Activated CD8-positive, alpha-beta T cell treated with anti-CD3 and anti-CD28 coated beads for 36 hours (primary cell): ENCODE data around the gene SESN2. TPM values are rescaled to one million over a fixed set of nuclear protein-coding genes. Genes with fewer than 3 reads are reported as not detected.
A peak's percentile ranks its signal among the peaks of the same experiment; 100 is the strongest.

ENCODE experiments used
- ATAC-seq: fragments of 200-7000 bp; cut with Tn5 transposase; one replicate; pipeline ENCODE4 v1.10.0; 2021; ENCODE audit warnings: mild to moderate bottlenecking, moderate library complexity
- CTCF ChIA-PET: fragments of 350-600 bp; sonication (Branson Sonifier 250); formaldehyde crosslinking; loops from one replicate; lab custom pipeline; 2021; ENCODE audit warnings: antibody characterized with exemption; lab: Charles Lee
- POLR2A ChIA-PET: fragments of 350-600 bp; sonication (Branson Sonifier 250); formaldehyde crosslinking; loops from one replicate; lab custom pipeline; 2021; ENCODE audit warnings: antibody characterized with exemption; lab: Charles Lee
- DNase-seq: peaks from one replicate; pipeline ENCODE4 v3.0.0-alpha.2; 2020
- H3K27ac Mint-ChIP-seq: one replicate; pipeline ENCODE4 v1.8.0; 2021; ENCODE audit warnings: mild to moderate bottlenecking, mixed read lengths
- H3K27me3 Mint-ChIP-seq: one replicate; pipeline ENCODE4 v1.8.0; 2021; ENCODE audit warnings: mixed read lengths
- H3K36me3 Mint-ChIP-seq: one replicate; pipeline ENCODE4 v1.8.0; 2021; ENCODE audit warnings: low read depth, mixed read lengths
- H3K4me1 Mint-ChIP-seq: one replicate; pipeline ENCODE4 v1.8.0; 2021; ENCODE audit warnings: low read depth, mixed read lengths
- H3K4me3 Mint-ChIP-seq: one replicate; pipeline ENCODE4 v1.8.0; 2021; ENCODE audit warnings: mild to moderate bottlenecking, moderate library complexity, mixed read lengths
- H3K9me3 Mint-ChIP-seq: one replicate; pipeline ENCODE4 v1.8.0; 2021; ENCODE audit warnings: mixed read lengths
- intact Hi-C: fragments of 100-400 bp; cut with micrococcal nuclease; formaldehyde crosslinking; loops from one replicate; pipeline ENCODE4 v1.10.0; 2022
- total RNA-seq, 2 experiments: library from RNA; stranded (reverse); gene quantifications; one replicate each; pipeline ENCODE4 v1.2.3, GENCODE V29; 2021
- TF ChIP-seq, protein P1 (sequence below): fragments of 200-600 bp; IDR thresholded peaks from one replicate; pipeline ENCODE4 v1.8.0; 2022; ENCODE audit warnings: antibody characterized with exemption, mild to moderate bottlenecking

Gene SESN2
- total RNA-seq, 2 experiments from 2014 or later = 26.0 to 27.4 TPM

DNA sequence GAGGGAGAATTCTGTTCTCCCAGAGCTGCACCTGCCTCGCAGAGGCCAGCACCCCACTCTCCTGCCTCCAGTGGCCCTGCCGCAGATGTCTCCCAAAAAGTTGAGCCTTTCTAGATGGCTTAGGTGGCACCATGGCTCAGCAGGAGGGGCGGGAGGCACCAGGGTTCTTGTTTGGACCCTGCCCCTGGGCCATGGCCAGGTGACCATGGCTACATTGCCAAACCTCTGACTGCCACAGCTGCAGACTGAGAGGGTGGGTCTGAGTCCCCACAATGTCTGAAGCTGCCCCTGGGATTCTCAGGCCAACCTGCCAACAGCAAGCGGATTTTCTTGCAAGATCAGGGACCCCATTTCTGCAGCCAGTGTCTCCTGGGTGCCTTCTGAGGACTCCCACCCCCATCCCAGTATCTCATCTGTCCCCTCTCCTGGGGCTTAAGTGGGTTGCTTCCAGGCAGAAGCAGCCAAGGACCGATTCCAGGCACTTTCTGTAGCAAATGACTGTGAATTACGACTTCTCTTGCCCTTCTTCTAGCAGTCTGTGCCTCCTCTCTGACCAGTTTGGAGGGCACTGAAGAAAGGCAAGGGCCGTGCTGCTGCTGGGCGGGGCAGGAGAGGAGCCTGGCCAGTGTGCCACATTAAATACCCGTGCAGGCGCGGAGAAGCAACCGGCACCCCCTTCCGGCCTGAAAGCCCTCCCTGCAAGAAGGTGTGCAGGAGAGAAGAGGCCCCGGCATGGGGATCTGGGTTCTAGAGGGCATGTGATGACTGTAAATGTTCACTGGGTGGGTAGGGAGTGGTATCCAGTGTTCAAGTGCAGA, 22.5 kb downstream of the SESN2 start:
- intact Hi-C loops = no loop called here
- no peaks in the 10 kb centered on the region for H3K4me1 Mint-ChIP-seq
- POLR2A ChIA-PET = interaction anchor here (2.6 kb wide), 1 partner anchor 21 kb away, joined by 8 read pairs; no protein-coding TSS in a partner anchor
- no peaks in the 10 kb centered on the region for H3K9me3 Mint-ChIP-seq
- H3K27ac Mint-ChIP-seq = no peak overlapping the region
- ATAC-seq (no peak), DNase-seq (no peak)
- H3K27me3 Mint-ChIP-seq = no peaks in the 10 kb centered on the region
- no peak overlapping the region for H3K4me3 Mint-ChIP-seq
- CTCF ChIA-PET = no interaction called here
- TF ChIP-seq, protein P1, sequence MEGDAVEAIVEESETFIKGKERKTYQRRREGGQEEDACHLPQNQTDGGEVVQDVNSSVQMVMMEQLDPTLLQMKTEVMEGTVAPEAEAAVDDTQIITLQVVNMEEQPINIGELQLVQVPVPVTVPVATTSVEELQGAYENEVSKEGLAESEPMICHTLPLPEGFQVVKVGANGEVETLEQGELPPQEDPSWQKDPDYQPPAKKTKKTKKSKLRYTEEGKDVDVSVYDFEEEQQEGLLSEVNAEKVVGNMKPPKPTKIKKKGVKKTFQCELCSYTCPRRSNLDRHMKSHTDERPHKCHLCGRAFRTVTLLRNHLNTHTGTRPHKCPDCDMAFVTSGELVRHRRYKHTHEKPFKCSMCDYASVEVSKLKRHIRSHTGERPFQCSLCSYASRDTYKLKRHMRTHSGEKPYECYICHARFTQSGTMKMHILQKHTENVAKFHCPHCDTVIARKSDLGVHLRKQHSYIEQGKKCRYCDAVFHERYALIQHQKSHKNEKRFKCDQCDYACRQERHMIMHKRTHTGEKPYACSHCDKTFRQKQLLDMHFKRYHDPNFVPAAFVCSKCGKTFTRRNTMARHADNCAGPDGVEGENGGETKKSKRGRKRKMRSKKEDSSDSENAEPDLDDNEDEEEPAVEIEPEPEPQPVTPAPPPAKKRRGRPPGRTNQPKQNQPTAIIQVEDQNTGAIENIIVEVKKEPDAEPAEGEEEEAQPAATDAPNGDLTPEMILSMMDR = no peak
- peaks cover 26% of the 10 kb centered on the region for H3K36me3 Mint-ChIP-seq

DNA sequence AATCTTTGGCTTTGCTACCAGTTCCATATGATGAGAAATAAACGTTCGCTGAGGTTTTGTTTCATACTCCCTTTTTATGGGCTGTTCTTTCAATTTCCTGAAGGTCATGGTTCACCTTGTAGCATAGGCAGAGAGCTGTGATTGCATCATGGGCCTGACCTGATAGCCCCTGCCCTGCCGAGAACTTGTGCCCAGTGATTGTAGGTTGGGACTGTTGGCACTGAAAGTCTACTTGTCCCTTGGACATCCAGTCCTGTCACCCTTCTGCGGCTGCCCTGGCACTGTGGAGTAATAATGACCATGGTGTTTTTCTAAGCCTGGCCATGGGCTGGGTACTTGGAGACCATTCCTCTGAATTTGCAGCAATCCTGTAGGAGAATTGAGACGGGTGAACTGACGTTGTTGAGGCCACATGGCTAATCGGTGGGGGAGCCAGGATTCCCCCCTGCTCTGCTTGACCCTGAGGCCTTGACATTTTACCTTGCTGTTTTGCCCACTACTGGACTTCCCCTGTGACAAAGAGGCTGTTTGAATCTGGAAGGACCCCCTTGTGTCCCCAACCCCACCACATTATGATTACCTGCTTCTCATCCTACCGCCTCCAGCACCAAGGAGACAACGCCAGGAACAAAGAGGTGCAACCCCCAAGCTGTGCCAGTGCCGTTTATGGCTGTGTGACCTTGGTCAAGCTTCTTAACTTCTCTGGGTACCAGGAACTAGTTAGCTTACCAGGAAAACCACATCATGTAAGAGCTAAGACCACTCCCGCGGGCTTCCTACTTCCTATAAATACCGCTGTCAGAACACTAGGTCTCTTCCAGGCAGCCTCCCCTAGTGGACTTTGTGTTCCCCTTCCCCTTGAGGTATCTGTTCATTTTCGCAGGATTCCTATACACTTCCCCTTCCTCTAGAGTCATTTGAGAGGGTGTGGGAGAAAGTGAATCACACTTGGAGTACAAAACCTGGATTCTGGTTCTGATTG, 23.4 kb downstream of the SESN2 start:
- peak overlapping the region; percentile 16 for H3K27ac Mint-ChIP-seq
- DNase-seq (no peak), ATAC-seq (no peak)
- CTCF ChIA-PET = no interaction called here
- H3K27me3 Mint-ChIP-seq = no peaks in the 10 kb centered on the region
- TF ChIP-seq, protein P1 = no peak
- intact Hi-C loops = no loop called here
- POLR2A ChIA-PET = interaction anchor here (2.6 kb wide), 1 partner anchor 22 kb away, joined by 8 read pairs; no protein-coding TSS in a partner anchor
- H3K9me3 Mint-ChIP-seq = no peaks in the 10 kb centered on the region
- H3K4me1 Mint-ChIP-seq = no peaks in the 10 kb centered on the region
- H3K36me3 Mint-ChIP-seq = peaks cover 20% of the 10 kb centered on the region
- no peak overlapping the region for H3K4me3 Mint-ChIP-seq

DNA sequence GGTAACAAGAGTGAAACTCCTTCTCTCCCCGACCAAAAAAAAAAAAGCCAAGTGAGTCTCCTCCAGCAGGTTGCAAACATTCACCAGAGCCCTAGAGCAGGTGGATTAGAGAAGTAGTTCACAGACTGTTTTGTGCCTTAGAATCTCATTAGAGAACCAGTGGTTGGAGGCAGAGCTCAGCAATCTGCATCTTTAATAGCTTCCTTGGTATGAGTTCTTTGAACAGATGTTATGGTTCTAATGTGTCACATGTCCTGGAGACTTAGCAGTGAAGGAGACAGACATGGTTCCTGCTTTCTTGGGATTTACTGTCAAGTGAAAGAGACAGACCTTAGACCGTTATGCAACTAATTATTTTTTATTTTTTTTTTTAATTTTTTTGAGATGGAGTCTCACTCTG, 26.8 kb downstream of the SESN2 start:
- intact Hi-C loops = no loop called here
- Mint-ChIP-seq H3K4me1 (no peaks in the 10 kb centered on the region), H3K36me3 (no peaks in the 10 kb centered on the region), H3K9me3 (no peaks in the 10 kb centered on the region), H3K4me3 (no peak overlapping the region), H3K27ac (no peak overlapping the region), H3K27me3 (no peaks in the 10 kb centered on the region)
- ATAC-seq = no peak
- CTCF ChIA-PET = interaction anchor here (1.2 to 2.0 kb wide), 2 partner anchors 38 to 194 kb away, joined by 3 to 6 read pairs; no protein-coding TSS in a partner anchor
- TF ChIP-seq, protein P1 = no peak
- POLR2A ChIA-PET = interaction anchor here (1.5 kb wide), 1 partner anchor 26 kb away, joined by 4 read pairs; the partner anchor contains the start of gene SESN2
- no peak for DNase-seq

DNA sequence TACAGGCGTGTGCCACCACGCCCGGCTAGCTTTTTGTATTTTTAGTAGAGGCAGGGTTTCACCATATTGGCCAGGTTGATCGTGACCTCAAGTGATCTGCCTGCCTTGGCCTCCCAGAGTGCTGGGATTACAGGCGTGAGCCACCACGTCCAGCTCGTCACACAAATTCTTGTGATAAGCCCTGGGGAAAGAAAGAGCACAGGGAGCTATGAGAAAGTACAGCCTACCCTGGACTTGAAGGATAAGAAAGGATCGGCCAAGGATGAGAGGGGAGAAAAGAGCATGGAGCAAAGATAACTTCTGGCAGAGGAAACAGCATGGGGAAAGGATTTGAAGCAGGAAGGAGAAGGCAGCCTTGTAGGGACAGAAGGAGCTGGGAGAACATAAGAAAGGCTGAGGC, 29.2 kb downstream of the SESN2 start:
- POLR2A ChIA-PET = interaction anchor here (1.6 kb wide), 1 partner anchor 13 kb away, joined by 4 read pairs; no protein-coding TSS in a partner anchor
- Mint-ChIP-seq H3K9me3 (no peaks in the 10 kb centered on the region), H3K4me1 (no peaks in the 10 kb centered on the region), H3K27me3 (no peaks in the 10 kb centered on the region), H3K36me3 (no peaks in the 10 kb centered on the region), H3K4me3 (no peak overlapping the region), H3K27ac (no peak overlapping the region)
- intact Hi-C loops = no loop called here
- TF ChIP-seq, protein P1 = no peak
- CTCF ChIA-PET = interaction anchor here (1.3 to 1.7 kb wide), 2 partner anchors 40 to 72 kb away, joined by 4 to 5 read pairs; no protein-coding TSS in a partner anchor
- ATAC-seq (no peak), DNase-seq (no peak)
